HG03097 (cell line): Measurements from ENCODE around the gene SYT1.

ENCODE experiments used
- ATAC-seq: cut with Tn5 transposase; IDR thresholded peaks from one replicate; pipeline ENCODE4 v1.9.1; 2021; ENCODE audit not compliant: unreplicated experiment, low FRiP score

Gene SYT1

DNA sequence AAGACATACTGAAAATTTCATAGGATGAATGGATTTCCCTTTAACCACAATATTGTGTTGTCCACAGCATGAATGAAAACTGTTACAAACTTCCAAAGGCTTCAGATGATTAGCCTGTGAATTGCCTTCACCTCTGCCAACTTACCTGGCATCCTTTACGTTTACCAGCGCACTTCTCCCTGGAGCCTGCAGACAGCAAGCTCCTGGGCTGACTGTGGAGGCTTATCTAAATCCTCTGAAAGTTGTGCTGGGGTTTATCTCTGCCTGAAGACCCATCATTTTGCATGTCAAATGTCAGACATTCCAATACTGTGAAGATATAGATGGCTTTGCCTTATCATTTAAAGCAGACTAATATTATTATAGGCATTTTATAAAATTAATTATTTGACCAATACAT is 403.0 kb downstream of the SYT1 start:
- no peak for ATAC-seq

DNA sequence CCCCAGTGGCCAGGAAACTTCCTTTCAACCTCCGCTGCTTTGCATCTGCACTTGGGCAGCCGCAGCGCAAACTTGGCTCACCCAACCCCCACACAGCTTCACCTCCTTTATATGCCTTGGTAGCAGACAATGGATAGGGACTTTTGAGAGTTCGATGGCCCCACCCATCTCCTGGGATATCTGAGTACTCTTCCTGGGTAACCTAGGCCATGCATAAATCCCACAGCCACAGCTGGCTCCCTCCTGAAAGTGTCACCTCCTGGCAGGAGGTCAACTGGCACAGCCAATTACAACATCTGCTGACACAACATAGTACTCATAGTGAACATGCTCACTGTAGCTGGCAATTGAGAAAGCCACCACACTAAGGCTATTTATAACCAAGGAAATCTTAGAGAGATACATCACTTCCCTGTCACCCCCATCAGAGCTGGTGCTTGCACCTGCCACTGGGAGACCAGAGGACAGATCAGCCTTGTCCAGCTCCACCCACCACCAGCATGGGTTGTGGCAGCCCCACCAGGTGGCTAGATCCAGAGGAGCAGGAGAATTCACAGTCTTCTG is 410.0 kb downstream of the SYT1 start:
- no peak for ATAC-seq

DNA sequence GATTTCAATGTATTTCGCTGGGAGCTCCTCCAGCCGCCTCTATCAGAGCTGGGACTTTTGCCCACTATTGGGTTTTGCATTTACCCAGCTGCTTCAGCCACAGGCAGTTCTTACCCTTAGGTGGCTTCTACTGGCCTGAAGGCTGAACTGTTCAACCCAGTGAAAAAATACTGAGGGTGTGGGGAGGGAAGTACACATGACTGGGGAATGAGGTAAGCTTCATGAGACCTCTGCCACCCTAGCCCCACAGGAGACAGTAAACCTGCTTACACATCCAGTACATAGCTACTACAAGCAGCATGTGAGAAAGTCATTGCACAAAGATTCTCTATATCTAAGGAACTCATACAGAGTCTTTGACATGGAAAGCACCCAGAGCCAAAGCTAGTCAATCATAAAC is 411.1 kb downstream of the SYT1 start:
- no peak for ATAC-seq

DNA sequence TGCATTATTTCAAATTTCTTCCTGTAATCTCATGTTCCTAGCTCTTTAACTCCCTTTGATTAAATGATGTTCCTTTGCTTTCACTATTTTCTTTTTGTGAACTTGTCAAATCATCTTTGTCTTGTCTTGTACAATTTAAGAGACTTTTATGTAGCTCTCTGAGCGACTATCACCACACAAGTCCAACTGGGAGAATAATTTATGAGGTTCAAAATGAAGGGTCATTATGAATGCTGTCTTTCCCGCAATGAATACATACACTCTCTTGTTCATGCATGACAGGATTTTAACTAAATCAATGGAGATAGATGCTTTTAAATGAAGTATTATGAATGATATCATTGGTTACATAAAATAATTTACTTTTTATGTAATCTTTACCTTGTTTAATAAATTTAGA is 418.8 kb downstream of the SYT1 start:
- no peak for ATAC-seq

DNA sequence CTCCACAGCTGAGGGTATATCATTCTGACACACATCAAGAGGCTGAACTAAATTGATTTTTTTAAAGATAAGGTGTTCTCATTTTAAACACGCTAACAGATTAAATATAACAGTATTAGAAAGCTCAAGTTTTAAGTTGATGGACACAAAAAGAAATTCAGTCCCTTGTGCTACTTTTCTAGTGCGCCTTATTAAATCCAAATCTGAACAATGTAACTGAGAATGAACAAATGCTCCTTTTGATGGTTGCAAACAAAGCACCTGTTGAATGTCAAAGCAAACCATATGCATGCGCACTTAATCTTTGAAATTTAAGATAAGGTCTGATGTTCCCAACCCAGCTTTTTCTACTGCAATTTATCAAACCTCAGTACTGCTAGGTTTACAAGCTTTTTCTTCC is 424.3 kb downstream of the SYT1 start:
- ATAC-seq: no peak

DNA sequence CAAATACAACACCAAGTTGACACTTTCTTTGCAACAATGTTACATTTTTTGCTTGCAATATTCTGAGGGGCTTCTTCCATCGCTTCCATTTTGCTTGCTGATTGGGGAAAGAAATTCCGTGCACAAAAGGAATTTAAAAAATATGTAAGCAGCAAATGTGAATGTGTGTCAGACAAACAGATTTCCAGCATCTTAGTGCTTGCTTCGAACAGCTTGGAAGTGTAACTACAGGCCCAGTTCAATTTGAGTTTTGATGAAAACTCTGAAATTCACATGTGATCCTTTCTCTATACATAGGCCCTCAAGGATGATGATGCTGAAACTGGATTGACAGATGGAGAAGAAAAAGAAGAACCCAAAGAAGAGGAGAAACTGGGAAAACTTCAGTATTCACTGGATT is 427.1 kb downstream of the SYT1 start:
- no peak for ATAC-seq

DNA sequence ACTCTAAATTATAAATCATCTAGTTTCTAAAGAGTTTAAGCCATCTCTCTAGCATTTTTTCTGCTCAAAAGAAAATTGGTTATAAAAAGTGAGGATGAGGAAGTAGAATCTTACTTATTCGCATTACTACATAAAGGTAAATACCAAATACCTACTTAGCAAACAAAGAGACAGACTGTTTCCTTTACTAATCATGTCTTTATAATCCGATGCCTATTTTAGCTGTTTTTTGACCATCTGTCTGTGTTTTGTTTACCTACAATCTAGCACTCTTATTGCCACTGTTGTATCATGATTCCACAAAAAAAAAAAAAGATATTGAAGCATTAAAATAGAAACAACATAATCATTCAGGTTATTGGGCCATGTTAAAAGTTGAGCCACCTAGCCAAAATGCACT is 430.0 kb downstream of the SYT1 start:
- no peak for ATAC-seq

DNA sequence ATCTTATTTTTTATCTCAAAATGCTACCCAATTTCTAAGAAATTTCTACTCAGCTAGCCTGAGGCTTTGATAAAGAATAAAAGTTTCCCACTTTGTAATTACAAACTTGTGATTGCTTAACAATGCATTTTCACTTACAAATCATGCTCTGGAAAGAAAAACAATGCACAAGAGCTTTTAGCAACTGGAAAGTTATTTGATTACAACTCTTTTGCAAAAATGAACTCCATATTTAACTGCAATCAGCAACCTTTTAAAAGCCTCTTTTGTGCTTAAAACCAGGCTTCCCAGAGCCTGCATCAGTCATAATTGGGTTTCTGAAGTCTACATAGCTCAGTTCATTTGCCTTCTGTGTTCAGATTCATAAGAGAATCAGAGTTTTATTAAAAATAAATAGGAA is 431.0 kb downstream of the SYT1 start:
- no peak for ATAC-seq

DNA sequence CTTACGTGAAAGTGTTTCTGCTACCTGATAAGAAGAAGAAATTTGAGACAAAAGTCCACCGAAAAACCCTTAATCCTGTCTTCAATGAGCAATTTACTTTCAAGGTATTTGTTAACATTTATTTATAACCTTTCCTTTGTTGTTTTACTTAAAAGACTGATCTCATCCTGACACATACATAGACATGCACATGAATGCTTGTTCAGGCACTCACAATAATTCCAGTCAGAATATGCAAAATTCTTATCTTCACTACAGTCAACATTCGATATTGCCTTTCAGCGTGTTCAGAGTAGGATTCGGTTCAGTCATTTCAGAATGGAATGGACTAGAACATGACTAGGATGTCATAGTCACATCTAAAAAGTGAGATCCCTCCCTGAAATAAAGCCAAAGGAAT is 431.6 kb downstream of the SYT1 start:
- ATAC-seq: no peak

DNA sequence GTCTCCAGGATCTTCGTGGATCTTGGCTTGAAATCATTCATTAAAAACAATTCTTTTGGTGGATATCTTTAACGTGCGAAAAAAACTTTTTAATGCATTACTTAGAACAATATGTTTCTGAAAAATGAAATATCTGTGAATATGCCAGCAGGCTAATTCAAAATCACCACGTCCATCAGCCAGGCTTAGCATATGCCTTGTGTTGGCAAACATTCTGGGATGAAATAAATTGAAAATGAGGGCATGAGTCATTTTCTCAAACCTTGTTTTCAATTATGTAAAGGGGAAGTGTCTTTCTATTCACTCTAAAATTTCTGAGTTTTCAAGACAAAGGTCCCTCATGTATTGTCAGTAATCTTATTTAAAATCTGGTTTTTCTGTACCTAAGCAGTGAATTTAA is 432.3 kb downstream of the SYT1 start:
- no peak for ATAC-seq

DNA sequence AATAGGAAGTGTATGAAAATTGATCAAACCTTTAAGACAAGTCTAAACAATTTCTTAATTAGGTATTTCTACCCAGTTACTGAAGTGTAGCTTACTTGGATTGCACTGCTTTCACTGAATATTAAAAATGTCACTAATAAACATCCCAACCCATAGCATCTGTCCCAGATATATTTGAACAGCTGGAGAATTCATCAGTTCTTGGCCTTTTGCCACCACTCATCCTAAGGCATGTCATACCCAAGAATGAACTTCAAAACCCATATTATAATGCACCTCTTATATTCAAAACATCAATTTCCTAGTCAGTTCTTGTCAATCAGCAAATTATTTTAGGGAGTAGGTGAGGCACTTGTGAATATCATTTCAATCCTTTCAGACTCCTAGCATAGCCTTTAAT is 433.9 kb downstream of the SYT1 start:
- ATAC-seq: no peak

DNA sequence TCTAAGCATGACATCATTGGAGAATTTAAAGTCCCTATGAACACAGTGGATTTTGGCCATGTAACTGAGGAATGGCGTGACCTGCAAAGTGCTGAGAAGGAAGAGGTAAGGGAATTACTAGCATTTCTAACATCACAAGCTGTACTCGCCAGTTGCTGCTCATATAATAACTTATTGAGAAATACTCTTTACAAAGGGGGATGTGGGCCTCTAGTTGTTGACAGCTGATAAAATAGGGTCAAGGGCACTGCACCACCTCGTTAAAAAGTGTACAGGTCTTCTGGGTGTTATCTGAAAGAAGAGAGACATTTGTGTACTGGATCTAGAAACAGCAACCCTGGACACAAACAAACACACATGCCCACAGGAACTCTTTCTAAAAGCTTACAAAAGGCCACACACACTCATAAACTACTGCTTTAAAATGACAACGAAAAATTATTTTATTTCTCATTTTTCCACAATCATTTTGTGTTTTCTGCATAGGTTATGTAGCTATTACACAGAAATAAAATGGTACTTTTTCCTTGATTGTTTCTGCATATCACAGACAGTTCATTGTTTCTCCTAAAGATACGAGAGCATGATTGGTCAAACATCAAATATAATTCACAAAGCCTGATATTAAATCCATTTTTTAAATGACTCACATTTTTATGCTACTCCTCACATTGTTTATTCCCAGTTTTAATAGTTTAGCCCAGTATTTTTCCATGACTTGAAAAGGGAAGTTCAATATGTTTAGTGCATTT is 435.0 kb downstream of the SYT1 start:
- ATAC-seq: no peak

DNA sequence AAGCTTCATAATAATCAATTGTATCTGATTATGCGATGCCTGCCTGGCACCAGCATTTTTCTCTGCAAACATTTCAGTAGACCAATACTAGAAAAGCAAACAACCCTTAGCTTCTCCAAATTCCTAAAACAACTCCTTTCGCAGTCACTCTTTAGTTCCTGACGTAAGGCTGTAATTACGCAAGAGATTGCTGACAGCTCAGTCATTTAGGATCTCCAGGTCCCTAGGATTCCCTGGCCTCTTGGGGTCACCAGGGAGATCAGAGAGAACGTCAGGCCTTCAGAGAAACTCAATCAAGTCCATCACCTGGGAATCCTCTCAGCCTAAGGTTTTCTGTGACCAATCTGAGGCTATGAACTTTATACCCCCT is 435.6 kb downstream of the SYT1 start:
- ATAC-seq: no peak

DNA sequence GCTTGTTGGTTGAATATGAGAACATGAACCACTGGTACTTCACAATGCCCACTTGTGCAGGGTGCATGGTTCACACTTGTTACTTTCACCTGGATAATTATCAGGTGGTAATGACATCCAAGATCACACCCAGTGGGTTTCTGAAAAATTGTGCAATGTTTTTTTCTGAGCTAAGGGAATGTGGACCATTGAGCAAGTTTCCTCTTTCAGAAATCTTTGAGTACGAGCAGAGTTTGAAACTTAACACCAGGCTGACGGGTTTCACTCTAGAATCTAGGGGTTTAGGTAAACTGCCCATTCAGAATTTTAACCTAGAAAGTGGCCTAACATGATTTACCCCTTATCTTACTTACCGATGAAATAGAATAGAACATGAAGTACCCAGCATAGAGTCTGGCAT is 436.6 kb downstream of the SYT1 start:
- ATAC-seq: no peak

DNA sequence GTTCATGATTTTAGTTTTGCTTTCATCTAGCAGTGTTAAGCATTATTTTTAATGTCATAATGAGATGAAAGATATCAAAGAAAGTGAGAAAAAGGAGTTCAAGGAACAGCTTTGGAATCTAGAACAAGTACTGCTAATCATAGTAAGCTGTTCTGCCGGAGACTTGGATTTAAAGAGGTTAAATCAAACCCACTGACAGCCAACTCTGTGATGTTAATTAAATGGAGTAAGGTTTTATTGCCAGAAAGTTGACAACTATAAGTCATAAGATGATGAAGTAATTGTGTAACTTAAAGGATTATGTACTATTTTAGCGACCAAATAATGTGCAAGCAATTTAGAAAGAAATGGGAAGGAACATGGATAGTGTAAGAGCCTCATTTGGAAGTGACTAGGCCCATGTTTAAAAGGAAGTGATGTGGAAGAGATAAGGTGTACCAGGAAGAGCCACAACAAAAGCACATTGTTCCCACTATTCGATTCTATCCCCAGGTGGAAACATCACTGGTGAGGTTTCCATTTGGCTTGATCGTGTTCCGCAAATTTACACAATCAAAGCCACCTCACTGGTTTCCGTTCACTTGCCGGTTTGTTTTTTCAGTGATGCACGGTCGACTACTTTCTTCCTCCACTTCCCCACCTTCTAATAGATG is 437.7 kb downstream of the SYT1 start:
- ATAC-seq: no peak

DNA sequence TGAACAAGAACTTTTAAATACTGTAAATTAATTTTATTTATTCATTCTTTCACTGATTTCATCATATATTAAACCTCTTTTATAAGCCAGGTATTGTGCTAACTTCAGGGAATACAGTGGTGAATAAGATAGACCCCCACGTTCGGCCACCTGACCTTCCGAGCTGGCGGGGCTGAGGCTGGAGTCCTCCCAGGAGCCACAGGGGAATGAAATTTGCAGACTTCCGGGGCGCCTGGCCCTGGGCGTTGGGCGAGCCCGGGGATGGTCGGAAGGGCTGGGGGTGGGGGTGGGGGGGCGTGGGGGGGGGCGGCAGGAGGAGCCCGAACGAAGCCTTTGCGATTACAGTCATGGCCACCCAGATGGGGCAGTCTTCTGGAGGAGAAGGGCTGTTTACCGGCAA is 442.8 kb downstream of the SYT1 start:
- ATAC-seq: no peak

DNA sequence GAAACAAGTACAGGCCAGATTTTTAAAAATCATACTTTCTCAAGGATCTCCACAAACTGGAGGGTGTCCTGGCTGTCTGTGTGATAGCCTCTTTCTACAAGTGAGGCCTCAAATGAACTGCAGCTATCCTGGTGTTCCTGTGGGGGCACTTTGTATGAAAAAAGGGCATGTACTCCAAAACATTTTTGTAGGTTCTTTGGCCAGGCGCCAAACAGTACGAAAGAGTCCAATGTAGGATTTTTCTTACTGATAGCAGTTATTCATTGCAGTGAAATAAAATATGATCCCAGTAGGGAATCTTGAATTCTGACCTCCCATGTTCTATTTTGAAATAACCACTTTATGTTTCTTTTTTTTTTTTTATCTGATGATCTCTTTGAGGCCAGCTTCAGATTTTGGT is 444.5 kb downstream of the SYT1 start:
- no peak for ATAC-seq

DNA sequence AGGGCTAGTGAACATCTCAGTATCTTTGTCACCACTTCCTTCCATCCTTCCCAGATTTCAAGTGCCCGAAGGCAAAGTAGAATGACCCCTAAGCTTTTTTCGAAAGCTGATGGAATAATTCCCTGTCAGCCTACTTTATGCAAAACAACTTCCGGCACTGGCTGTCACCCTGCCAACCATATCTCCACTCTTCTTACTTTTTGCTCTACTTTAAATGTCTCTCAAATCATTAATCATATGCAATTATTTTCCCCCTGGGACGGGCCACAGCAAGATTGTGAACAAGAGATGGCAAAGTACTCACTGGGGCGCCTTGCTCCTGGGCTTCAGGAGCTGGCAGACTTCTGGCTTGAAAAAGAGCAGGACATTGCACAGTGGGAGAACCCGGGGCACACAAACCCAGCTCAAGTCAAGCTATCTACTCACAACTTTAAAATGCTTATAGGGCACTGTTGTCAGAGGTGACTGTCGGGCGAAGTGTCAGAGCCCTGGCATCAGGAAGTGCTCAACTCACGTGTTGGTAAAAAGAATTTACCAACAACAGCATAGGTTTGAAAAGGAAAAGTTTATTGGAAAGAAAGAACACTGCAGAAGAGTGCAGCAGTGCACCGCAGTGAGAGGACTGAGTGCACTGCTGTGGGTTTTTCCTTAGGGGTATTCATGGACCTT is 452.7 kb downstream of the SYT1 start:
- ATAC-seq: no peak

DNA sequence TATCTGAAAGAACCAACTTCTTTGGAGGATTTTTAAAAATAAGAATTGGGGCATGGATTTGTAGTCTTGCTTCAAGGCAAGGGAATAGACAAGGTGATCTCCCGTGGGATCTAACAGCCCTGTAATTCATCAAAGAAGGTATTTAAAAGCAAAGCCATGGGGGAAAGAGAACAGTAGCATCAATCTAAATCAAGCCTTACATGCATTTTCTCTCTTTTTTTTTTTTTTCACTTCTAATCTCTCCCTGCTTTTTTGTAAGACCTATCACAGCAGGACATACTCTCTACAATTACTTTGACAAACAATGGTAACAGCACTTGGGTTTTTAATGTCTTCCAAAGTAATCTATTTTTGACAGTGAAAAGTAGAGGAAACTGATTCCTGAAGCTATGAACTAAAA is 458.3 kb downstream of the SYT1 start:
- no peak for ATAC-seq

DNA sequence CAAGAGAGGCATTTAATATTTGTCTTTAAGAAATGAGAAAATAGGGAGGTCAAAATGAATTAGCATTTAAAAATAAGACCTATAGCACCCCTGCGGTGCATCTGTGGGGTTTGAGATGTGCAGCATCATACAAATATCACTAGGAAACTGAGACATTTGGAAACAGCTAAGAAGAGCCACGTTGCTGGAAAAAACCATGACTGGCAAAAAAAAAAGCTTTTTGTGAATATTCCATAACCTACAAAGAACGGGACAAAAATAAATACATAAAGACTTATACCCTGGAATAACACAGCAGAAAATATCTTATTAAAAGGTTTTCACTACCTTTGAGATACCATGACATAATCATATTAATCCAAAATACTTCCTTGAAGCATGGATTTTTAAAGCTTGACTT is 460.0 kb downstream of the SYT1 start:
- ATAC-seq: no peak

DNA sequence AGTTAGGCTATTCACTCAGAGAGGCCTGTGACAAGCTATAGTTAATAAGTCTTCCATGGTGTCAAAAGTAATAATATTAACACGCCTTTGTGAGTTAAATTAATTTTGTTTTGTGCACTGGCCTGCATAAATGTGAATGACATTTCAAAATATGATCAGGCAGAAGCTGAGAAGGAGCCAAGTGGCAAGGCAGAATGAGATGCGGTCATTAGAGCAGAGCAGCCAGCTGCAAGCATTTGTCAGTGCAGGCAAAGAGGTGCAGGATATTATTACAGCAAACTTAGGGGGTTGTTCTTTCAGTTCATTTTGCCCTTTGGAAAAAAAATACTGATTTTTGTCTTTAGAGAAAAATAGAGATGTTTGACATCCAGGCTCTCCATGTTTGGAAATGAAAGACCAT is 461.6 kb downstream of the SYT1 start:
- no peak for ATAC-seq

DNA sequence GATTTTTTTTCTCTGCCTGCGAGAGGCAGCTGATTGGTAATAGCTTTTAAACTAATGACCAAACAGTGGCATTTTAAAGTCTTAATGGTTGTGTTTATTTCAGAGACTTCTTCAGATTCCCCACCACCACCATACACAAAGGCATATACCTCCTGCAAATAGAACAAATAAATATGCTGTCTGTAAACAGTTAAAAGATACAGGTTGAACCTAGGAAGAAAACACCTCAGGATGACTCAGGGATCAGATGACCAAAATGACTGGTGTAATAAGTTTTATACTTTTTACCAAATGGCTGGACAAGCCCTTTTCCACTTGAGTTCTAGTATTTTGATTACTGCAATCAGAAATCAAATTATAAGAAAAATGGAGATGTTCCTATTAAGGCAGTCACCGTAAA is 462.1 kb downstream of the SYT1 start:
- ATAC-seq: no peak
